Endodermal cell (in vitro differentiated cells): Measurements from ENCODE around the gene CTNND2. TPM values are rescaled to one million over a fixed set of nuclear protein-coding genes. Genes with fewer than 3 reads are reported as not detected.

Source experiments
- DNase-seq: peaks from one replicate; pipeline ENCODE4 v3.0.0-alpha.2; 2017
- H3K27ac ChIP-seq: 2 replicates; pipeline ENCODE4 v1.5.1; 2013; ENCODE audit warnings: mild to moderate bottlenecking, low read depth, low read length, moderate library complexity
- H3K27me3 ChIP-seq: 2 replicates; pipeline ENCODE4 v1.6.1; 2013; ENCODE audit warnings: mild to moderate bottlenecking, low read length, moderate library complexity; ENCODE audit not compliant: insufficient read depth, control insufficient read depth, poor library complexity, severe bottlenecking
- H3K36me3 ChIP-seq: 2 replicates; pipeline ENCODE4 v1.7.0; 2013; ENCODE audit warnings: mild to moderate bottlenecking, low read length, moderate library complexity; ENCODE audit not compliant: control insufficient read depth, insufficient read depth
- H3K4me1 ChIP-seq: one replicate; pipeline ENCODE4 v1.7.0; 2013; ENCODE audit warnings: low read length; ENCODE audit not compliant: control insufficient read depth, insufficient read depth
- H3K4me3 ChIP-seq: 2 replicates; pipeline ENCODE4 v1.5.1; 2013; ENCODE audit warnings: mild to moderate bottlenecking, low read length, moderate library complexity
- H3K9ac ChIP-seq: 2 replicates; pipeline ENCODE4 v1.6.1; 2013; ENCODE audit warnings: mild to moderate bottlenecking, low read length, moderate library complexity; ENCODE audit not compliant: poor library complexity, severe bottlenecking; ENCODE audit errors: extremely low read depth
- H3K9me3 ChIP-seq: 2 replicates; pipeline ENCODE4 v1.6.1; 2013; ENCODE audit warnings: mild to moderate bottlenecking, low read length, moderate library complexity; ENCODE audit not compliant: control insufficient read depth
- H3K27ac Mint-ChIP-seq: 2 replicates; pipeline ENCODE4 v1.8.0; 2020; ENCODE audit warnings: mixed read lengths
- H3K27me3 Mint-ChIP-seq: 2 replicates; pipeline ENCODE4 v1.8.0; 2021; ENCODE audit warnings: mild to moderate bottlenecking, mixed read lengths; ENCODE audit not compliant: insufficient read depth
- H3K36me3 Mint-ChIP-seq: 2 replicates; pipeline ENCODE4 v1.8.0; 2020; ENCODE audit warnings: low read depth, mixed read lengths
- H3K4me1 Mint-ChIP-seq: 2 replicates; pipeline ENCODE4 v1.8.0; 2020; ENCODE audit warnings: mixed read lengths
- H3K4me3 Mint-ChIP-seq: 2 replicates; pipeline ENCODE4 v1.8.0; 2020; ENCODE audit warnings: mild to moderate bottlenecking, moderate library complexity, mixed read lengths
- H3K9me3 Mint-ChIP-seq: 2 replicates; pipeline ENCODE4 v1.8.0; 2020; ENCODE audit warnings: mild to moderate bottlenecking, mixed read lengths
- CTCF ChIP-seq: fragments of 200-600 bp; sonication (generic); conservative IDR thresholded peaks from 2 replicates; pipeline ENCODE4 v1.5.0; 2021; ENCODE audit warnings: antibody characterized with exemption, mild to moderate bottlenecking
- WGBS, 2 experiments: methylation state at CpG; one replicate each; pipeline versions ENCODE4 v1.1.5 to v1.1.7; 2013; ENCODE audit warnings: missing lambda C conversion rate in 2 of 2, mixed read lengths in 1 of 2; ENCODE audit not compliant: insufficient coverage in 1 of 2, insufficient read length in 1 of 2; 5-methylcytosine and 5-hydroxymethylcytosine counted together
- total RNA-seq, 2 donors: library from RNA; stranded (reverse); fragmentation: NEBNext Ultra II Directional in 1 of 2; extraction: Animal tissue kit (Norgen Biotek cat#: 25700) in 1 of 2; gene quantifications; 2 replicates in 1 of 2; 3 replicates in 1 of 2; pipeline ENCODE4 v1.2.1, GENCODE V29; 2021

Gene CTNND2
- total RNA-seq, 2 donors from 2014 or later: 6.5 to 10.3 TPM

- no peaks in the 10 kb centered on the region for H3K9me3 Mint-ChIP-seq
- Histone ChIP-seq H3K36me3 (no peaks in the 10 kb centered on the region), H3K9me3 (no peaks in the 10 kb centered on the region), H3K4me1 (no peaks in the 10 kb centered on the region), H3K27me3 (no peaks in the 10 kb centered on the region), H3K9ac (no peak overlapping the region), H3K27ac (no peak overlapping the region), H3K4me3 (no peak overlapping the region)
- 93 to 100% methylated on average over 1 to 3 of the region's 3 CpGs for WGBS, 2 experiments
- H3K36me3 Mint-ChIP-seq: no peaks in the 10 kb centered on the region
- no peak for TF ChIP-seq CTCF
- H3K4me3 Mint-ChIP-seq: no peak overlapping the region
- H3K4me1 Mint-ChIP-seq: no peaks in the 10 kb centered on the region
- no peak for DNase-seq
- no peaks in the 10 kb centered on the region for H3K27me3 Mint-ChIP-seq
- H3K27ac Mint-ChIP-seq: no peak overlapping the region
These were observed 634.7 kb downstream of the CTNND2 start for GRCh38 chr5:11269515-11269914.

GRCh38 chr5:11268891-11269290, 635.4 kb downstream of the CTNND2 start:
- no peaks in the 10 kb centered on the region for H3K36me3 ChIP-seq
- Mint-ChIP-seq H3K27me3 (no peaks in the 10 kb centered on the region), H3K9me3 (no peaks in the 10 kb centered on the region), H3K36me3 (no peaks in the 10 kb centered on the region), H3K27ac (no peak overlapping the region), H3K4me1 (no peaks in the 10 kb centered on the region), H3K4me3 (no peak overlapping the region)
- no peaks in the 10 kb centered on the region for H3K4me1 ChIP-seq
- H3K27me3 ChIP-seq: no peaks in the 10 kb centered on the region
- 86 to 95% methylated on average over 3 to 6 of the region's 6 CpGs for WGBS, 2 experiments
- no peak overlapping the region for H3K4me3 ChIP-seq
- TF ChIP-seq CTCF: no peak
- no peaks in the 10 kb centered on the region for H3K9me3 ChIP-seq
- no peak for DNase-seq
- no peak overlapping the region for H3K27ac ChIP-seq
- H3K9ac ChIP-seq: no peak overlapping the region

GRCh38 chr5:11266331-11266730, 637.9 kb downstream of the CTNND2 start:
- Mint-ChIP-seq H3K9me3 (no peaks in the 10 kb centered on the region), H3K4me1 (no peaks in the 10 kb centered on the region), H3K36me3 (no peaks in the 10 kb centered on the region), H3K4me3 (no peak overlapping the region), H3K27me3 (no peaks in the 10 kb centered on the region), H3K27ac (no peak overlapping the region)
- Histone ChIP-seq H3K27me3 (no peaks in the 10 kb centered on the region), H3K4me1 (no peaks in the 10 kb centered on the region), H3K36me3 (no peaks in the 10 kb centered on the region), H3K9ac (no peak overlapping the region), H3K27ac (no peak overlapping the region), H3K9me3 (no peaks in the 10 kb centered on the region), H3K4me3 (no peak overlapping the region)
- DNase-seq: no peak
- no peak for TF ChIP-seq CTCF
- 98 to 100% methylated on average over 2 of the region's 2 CpGs for WGBS, 2 experiments
